Measurements from ENCODE around the gene MYOF.

MYOF gene

GRCh38 chr10:93379731-93380575 lies 102.2 kb downstream of the MYOF start:
- DNase-seq (ENCODE audit: extremely low spot score) = no peak
- ChIA-PET CTCF (interaction anchor here (0.9 to 11.2 kb wide), 11 partner anchors 9 to 490 kb away, joined by 3 to 254 read pairs (median 4); partner anchors contain the start of gene MYOF), POLR2A (no interaction called here)
- TF ChIP-seq, protein P1, sequence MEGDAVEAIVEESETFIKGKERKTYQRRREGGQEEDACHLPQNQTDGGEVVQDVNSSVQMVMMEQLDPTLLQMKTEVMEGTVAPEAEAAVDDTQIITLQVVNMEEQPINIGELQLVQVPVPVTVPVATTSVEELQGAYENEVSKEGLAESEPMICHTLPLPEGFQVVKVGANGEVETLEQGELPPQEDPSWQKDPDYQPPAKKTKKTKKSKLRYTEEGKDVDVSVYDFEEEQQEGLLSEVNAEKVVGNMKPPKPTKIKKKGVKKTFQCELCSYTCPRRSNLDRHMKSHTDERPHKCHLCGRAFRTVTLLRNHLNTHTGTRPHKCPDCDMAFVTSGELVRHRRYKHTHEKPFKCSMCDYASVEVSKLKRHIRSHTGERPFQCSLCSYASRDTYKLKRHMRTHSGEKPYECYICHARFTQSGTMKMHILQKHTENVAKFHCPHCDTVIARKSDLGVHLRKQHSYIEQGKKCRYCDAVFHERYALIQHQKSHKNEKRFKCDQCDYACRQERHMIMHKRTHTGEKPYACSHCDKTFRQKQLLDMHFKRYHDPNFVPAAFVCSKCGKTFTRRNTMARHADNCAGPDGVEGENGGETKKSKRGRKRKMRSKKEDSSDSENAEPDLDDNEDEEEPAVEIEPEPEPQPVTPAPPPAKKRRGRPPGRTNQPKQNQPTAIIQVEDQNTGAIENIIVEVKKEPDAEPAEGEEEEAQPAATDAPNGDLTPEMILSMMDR (IDR thresholded peaks at IDR 0.05; ENCODE audit: control extremely low read depth, extremely low read depth, low read depth, missing control alignments) = no peak

- POLR2A ChIA-PET = no interaction called here
- TF ChIP-seq, protein P1 (IDR thresholded peaks at IDR 0.05; ENCODE audit: control extremely low read depth, extremely low read depth, low read depth, missing control alignments) = no peak
- CTCF ChIA-PET = interaction anchor here (1.1 to 11.2 kb wide), 6 partner anchors 8 to 132 kb away, joined by 3 to 254 read pairs (median 7); partner anchors contain the start of gene MYOF
- no peak for DNase-seq (ENCODE audit: extremely low spot score)
These were observed 103.0 kb downstream of the MYOF start for GRCh38 chr10:93378997-93379730.

GRCh38 chr10:93378039-93378438 lies 104.1 kb downstream of the MYOF start:
- ChIA-PET CTCF (interaction anchor here (1.5 to 11.2 kb wide), 8 partner anchors 9 to 141 kb away, joined by 3 to 254 read pairs (median 34); partner anchors contain the start of gene MYOF), POLR2A (no interaction called here)
- TF ChIP-seq, protein P1 (IDR thresholded peaks at IDR 0.05; ENCODE audit: control extremely low read depth, extremely low read depth, low read depth, missing control alignments) = no peak
- no peak for DNase-seq (ENCODE audit: extremely low spot score)

- TF ChIP-seq, protein P1 (IDR thresholded peaks at IDR 0.05; ENCODE audit: control extremely low read depth, extremely low read depth, low read depth, missing control alignments) = peak; percentile 89
- DNase-seq (ENCODE audit: extremely low spot score) = peak; percentile 65
- ChIA-PET CTCF (interaction anchor here (0.6 to 11.2 kb wide), 50 partner anchors 7 to 377 kb away, joined by 3 to 254 read pairs (median 5); partner anchors contain the start of genes CEP55, FRA10AC1 and MYOF), POLR2A (no interaction called here)
These were observed 105.5 kb downstream of the MYOF start for GRCh38 chr10:93376372-93377293.

DNA sequence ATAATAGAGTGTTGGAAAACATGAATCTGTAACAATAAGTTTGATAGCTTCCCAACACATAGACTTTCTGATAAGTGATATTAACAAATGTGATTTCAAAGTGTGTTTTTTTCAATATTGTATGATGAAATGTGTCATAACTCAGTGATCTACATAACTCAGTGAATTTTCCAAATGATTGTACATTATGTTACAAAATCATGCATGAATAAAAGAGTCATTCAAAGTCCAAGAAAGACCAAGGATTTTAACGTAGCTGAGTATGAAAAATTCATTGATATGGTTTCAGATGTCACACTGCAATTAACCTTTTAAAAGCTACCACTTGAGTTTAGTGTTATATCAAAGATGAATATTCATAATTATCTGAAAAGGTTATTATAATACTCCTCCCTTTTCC lies 111.2 kb downstream of the MYOF start:
- TF ChIP-seq, protein P1 (IDR thresholded peaks at IDR 0.05; ENCODE audit: control extremely low read depth, extremely low read depth, low read depth, missing control alignments) = no peak
- POLR2A ChIA-PET = no interaction called here
- no peak for DNase-seq (ENCODE audit: extremely low spot score)
- CTCF ChIA-PET = interaction anchor here (0.8 to 11.2 kb wide), 7 partner anchors 8 to 149 kb away, joined by 3 to 254 read pairs (median 4); partner anchors contain the start of gene MYOF

All from GM10248 (cell line).